Stimulated activated naive CD4-positive, alpha-beta T cell treated with Interleukin-2 at 50 U/mL for 16 hours (primary cell): ENCODE data around the gene ACVR1B.

Experiments used
- DNase-seq: peaks from one replicate; lab custom pipeline; 2025; lab: John Stamatoyannopoulos, UW

ACVR1B gene

GRCh38 chr12:51917746-51918453 is 33.6 kb upstream of the ACVR1B start:
- DNase-seq: no peak

DNA sequence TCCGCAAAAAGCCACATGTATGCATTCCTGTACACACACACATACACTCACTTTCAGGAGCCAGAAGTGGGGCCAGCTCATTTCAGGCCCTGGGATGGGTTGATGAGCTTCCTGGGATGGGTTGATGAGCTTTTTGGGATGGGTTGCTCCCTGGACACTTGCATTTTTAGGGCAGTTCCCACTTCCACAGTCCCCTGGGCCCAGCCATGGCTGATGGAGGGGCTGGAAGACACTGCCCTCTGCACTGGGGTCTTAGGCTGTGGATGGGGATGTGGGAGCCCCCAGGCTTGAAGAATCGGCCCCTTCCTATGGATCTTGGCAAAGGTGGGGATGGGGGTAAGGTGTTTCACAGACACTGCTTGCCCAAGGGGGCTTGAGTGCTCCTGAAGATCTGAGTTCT is 31.5 kb upstream of the ACVR1B start:
- no peak for DNase-seq

DNA sequence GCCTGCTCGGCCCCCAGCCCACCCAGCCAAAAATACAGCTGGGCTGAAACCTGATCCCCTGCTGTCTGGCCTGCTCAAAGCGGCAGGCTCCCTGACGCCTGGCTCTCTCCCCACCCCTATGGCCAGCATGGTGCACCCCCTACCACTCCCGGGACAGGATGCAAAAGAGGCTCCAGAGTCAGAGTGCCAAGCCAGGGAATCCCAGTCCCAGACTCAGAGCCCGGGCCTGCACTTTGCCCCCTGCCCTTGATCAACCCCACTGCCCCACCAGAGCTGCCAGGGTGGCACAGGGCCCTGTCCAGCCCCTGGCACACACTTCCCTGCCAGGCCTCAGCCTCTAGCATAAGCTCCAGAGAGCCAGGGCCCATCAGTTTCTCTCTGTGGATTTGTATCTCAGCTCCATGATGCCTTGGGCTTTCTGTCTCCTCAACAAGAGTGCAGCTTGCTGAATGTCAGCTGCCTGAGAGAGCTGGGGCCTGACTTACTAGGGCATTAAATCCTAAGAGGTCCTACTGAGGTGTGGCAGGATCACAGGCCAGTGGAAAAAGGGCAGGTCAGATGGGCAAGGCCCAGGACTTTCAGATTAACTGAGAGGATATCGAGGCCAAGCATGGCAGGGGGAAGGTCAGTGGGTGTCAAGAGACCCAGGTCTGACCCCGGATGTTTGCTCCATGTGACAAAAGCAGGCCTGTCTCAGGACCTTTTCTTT is 30.3 kb upstream of the ACVR1B start:
- no peak for DNase-seq

GRCh38 chr12:51922146-51922545 is 29.4 kb upstream of the ACVR1B start:
- DNase-seq: no peak

- DNase-seq: no peak
Observed at GRCh38 chr12:51922762-51923505, 28.6 kb upstream of the ACVR1B start.

- peak; percentile 45 for DNase-seq
Observed at GRCh38 chr12:51923506-51924365, 27.8 kb upstream of the ACVR1B start.

DNA sequence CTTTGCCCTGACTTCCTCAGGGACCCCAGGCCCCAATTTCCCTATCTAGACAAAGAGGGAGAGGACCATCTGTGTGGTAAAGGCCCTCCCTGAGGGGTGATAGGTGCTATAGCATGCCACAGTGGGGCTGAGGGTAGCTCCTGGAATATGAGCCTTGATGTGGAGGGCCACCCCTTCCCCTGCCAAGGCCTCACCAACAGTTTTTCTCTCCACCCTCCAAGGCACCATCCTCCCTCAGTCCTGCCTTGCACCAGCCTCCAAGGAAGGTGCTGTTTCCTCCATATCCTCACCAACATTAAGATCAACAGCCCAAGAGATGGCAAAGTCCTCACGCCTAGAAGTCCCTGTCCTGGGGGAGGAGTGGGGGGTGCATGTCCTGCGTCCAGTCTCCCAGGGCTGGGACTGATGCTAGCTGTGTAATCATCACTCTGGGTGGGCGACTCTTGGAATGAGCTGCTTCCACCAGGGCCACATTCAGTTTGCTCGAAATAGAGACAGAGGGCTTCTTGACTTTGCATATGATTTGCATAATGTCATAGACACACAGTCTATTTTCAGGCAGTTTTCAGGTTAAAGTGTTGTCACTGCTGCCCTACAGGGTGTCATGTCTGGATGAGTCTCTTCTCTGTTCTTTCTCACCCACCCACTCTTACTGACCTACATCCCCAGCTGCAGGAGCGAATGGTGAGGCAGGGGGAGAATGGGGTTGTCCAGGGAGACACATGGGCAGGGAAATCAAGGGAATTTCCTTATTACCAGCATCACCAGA is 26.8 kb upstream of the ACVR1B start:
- DNase-seq: no peak

DNA sequence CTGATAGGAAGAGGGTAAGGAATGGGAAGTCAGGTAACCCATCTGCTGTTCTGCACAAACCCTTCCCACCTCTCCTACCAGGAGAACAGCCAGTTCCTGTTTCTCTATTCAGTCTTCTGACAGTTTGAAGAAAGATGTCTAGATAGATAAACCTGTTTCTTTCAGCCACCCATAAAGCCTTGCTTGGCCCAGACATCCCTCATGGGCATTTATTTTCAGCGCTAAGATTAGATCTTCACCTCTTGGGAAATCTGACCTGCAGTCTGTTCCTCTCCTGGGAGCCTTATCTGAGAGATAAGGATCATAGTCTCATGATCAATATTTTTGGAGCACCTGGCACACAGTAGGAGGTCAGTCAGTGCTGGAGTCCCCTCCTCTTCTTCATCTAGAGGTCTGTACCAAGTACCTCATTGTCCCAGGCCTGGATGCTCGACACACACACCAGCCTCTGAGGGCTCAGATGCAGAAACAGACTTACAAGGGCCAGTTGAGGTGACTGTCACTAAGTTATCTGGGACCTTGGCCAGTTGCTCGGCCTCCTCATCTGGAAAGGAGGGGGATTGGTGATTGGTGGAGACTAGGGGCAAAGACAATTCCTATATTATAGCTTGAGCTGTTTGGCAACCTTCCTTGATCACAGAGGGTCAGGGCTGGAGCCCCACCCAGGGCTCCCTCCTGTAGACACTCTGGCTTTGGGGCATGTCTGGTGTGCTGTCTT is 26.0 kb upstream of the ACVR1B start:
- no peak for DNase-seq

DNA sequence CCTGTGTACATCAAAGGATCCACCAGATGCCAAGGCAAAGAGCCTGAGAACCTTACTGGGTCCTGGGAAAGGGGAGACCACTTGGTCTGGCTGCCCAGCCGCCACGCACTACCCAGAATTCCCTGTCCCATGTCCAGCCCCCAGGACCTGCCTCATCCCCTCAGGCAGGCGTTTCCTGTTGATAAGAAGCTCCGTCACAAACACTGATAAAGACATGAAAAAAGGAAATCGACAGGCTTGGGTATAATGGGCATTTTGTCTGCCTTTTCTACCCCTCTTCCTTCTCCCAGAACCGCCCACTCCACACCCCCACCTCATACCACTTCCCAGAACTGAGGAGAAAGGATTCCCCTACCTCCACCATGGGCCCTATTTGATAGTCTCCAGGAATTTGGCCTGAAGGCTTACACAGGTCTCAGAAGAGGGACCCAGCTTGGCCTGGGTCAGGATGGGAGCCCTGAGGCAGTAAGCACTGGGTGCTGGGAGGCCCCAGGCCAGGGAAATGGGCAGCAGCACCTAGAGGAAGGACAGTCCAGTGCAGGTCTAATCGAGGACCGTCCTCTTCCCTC is 25.4 kb upstream of the ACVR1B start:
- DNase-seq: no peak

DNA sequence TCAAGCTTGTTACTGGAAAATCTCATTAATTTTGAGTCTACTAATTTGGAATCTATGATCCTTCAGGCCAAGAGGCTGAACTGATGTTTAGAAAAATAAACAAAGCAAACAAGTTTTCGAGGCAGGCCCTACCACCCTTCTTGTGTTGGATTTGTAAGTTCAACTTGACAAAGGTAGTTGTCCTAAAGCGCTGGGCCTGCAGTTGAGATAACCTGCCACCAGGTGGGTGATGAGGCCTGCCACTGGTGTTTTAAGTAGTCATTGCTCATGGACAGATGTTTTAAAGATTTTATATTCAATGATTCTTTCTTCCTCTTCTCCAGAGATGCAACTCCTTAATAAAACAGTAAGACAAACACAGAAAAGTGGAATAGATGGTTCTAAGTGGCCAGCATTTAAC is 24.8 kb upstream of the ACVR1B start:
- DNase-seq: peak; percentile 37

DNA sequence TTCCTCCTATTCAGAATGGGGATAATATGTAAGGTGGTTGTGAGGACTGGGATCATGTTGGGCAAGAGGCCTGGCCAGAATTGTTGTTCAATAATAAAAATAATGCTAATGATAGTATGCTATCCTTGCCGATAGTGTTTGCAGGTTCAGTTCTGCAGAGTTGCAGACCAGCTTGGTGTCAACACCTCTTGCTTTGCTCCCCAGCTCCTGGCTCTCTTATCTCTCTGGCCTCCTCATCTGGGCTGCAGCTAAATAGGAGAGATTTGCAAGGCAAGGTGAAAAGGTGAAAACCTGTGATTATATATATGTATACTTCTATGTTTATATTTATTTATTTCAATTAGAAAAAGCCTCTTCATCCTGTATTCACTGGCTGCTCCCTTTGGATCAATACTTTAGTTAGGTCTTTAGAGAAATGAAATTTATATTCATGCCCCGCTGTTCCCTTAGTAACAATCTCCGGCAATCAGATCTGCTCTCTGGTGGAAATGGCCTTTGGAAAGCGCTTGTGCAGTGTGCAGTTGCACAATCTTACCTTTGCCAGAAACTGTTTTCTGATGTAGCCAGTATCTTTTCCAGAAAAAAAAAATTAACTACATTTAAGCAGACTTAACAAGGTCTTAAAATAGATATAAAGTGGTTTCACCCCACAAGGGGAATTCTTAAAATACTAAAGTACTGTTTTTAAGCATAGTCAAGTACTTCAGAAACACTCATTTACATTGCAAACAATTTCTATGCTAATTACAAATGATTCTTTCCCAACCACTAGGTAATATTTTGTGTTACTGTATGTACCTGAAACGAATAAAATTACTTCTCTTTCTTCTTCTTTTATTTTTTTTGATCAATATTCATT is 19.1 kb upstream of the ACVR1B start:
- no peak for DNase-seq

GRCh38 chr12:51934080-51934479 is 17.4 kb upstream of the ACVR1B start:
- no peak for DNase-seq

DNA sequence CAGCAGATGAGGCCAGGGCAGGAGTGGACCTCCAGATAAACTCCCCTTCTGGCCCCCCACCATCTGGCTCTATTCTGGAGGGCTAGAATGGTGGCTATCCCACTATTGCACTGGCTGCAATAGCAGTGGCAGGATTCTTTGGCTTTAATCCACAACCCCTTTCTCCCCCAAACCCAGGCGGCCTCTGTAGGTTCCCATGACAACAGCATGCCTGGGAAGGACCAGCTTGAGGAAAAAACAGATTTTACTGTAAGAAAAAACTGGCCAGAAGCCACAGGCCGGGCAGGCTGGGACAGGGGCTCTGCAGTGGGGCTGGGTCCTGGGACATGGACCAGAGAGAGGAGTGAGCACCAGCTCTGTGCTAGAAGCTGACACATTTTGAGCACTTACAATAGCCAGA is 13.6 kb upstream of the ACVR1B start:
- DNase-seq: no peak

DNA sequence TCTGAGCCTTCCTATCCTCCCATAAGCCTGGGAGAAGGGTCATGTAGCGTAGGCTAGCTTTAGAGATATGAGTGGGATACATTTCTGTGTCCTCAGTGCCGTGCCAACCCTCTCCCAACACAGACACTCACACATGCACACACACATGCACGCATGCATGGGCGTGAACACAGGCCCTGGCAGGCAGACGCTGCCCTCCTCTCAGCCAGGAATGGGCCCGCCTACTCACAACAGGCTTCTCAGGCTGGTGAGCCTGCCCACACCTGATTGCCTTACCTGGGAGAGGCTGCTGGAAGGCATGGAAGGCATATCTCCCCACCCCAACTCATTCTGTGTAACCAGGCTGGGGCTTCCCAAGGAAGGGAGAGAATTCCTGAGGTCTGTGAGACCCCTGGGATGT is 12.8 kb upstream of the ACVR1B start:
- no peak for DNase-seq

- DNase-seq: no peak
Observed at GRCh38 chr12:51941011-51941581, 10.4 kb upstream of the ACVR1B start.

GRCh38 chr12:51941604-51942003 is 9.9 kb upstream of the ACVR1B start:
- no peak for DNase-seq

DNA sequence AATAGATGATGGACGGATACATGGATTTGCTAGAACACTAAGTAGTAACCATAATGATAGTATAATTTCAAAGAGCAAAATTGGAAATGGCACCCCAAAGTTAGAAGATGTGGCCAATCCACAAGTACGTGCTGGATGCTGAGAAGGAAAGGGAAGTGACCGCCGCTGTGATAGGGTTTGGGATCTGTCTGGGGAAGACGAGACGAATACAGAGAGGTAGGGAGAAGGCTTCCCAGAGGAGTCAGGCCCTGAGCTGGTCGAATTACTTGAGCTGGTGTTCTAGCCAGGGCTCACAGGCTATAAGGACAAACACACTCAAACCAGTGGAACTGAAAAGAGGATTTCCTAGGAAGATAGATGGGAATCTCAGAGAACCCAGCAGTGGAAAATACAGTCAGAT is 9.4 kb upstream of the ACVR1B start:
- no peak for DNase-seq

GRCh38 chr12:51942501-51943000 is 8.9 kb upstream of the ACVR1B start:
- no peak for DNase-seq

DNA sequence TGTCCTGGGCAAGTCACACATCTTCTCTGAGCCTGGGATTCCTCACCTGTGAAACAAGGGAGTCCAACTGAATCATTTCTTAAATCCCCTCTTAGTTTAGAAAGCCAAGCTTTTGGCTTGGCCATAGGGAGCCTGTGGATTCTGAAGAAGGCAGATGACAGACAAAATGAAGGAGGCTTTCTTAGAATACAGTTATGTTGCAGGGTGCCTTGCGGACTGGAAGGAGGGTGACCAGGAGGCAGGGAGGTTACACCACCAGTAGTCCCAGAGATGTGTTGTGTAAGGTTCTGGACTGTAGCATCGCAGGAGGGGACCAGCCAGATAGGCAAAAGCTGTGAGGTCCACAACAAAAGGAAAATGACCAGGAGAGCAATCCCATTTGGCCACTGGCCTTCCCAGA is 8.2 kb upstream of the ACVR1B start:
- no peak for DNase-seq
